Stomach (tissue), 19 donors: ENCODE results near the gene SH3GL1. TPM values are rescaled to one million over a fixed set of nuclear protein-coding genes. Genes with fewer than 3 reads are reported as not detected.

ENCODE experiments used
- DNase-seq, 2 donors: peaks; one replicate each; pipeline versions ENCODE4 v3.0.0 to v3.0.0-alpha.2; 2013 to 2019
- H3K27ac ChIP-seq, 5 donors: fragments of 200-600 bp in 4 of 5; sonication (generic) in 4 of 5; one replicate each; pipeline ENCODE4 v1.5.1; 2013 to 2019; ENCODE audit warnings: mild to moderate bottlenecking in 1 of 5, moderate library complexity in 1 of 5
- H3K27me3 ChIP-seq, 3 donors: fragments of 200-600 bp; sonication (generic); one replicate each; pipeline ENCODE4 v1.5.1; 2017 to 2019; ENCODE audit warnings: mixed run types in 1 of 3
- H3K36me3 ChIP-seq, 4 donors: fragments of 200-600 bp; sonication (generic); 1 replicate in 3 of 4; 2 replicates in 1 of 4; pipeline ENCODE4 v1.5.1; 2016 to 2019
- H3K4me1 ChIP-seq, 4 donors: fragments of 200-600 bp; sonication (generic); one replicate each; pipeline ENCODE4 v1.5.1; 2016 to 2019
- H3K4me3 ChIP-seq, 4 donors: fragments of 200-600 bp; sonication (generic) in 3 of 4; one replicate each; pipeline ENCODE4 v1.5.1; 2016 to 2019; ENCODE audit warnings: mild to moderate bottlenecking in 1 of 4
- H3K9me3 ChIP-seq, 4 donors: fragments of 200-600 bp; sonication (generic); one replicate each; pipeline ENCODE4 v1.5.1; 2016 to 2019
- CTCF ChIP-seq, 7 experiments: fragments of 450-650 bp in 4 of 7; fragments of 200-600 bp in 3 of 7; sonication (generic) in 3 of 7; IDR thresholded peaks; one replicate each; pipeline ENCODE4 v1.5.1; 2016 to 2019; ENCODE audit warnings: antibody characterized with exemption in 7 of 7, control low read depth in 2 of 7, mild to moderate bottlenecking in 1 of 7
- EP300 ChIP-seq: sonication (generic); formaldehyde crosslinking; IDR thresholded peaks from one replicate; pipeline ENCODE4 v1.6.1; 2017; ENCODE audit warnings: antibody characterized with exemption
- POLR2A ChIP-seq, 4 donors: fragments of 450-650 bp; IDR thresholded peaks; one replicate each; pipeline ENCODE4 v1.6.1; 2016; ENCODE audit warnings: antibody characterized with exemption in 4 of 4, control low read depth in 2 of 4, mild to moderate bottlenecking in 1 of 4, moderate library complexity in 1 of 4
- POLR2AphosphoS5 ChIP-seq, 3 donors: sonication (generic); formaldehyde crosslinking; IDR thresholded peaks; one replicate each; pipeline ENCODE4 v1.6.1; 2016; ENCODE audit warnings: antibody characterized with exemption in 3 of 3
- WGBS, 5 donors: extraction: QIAGEN DNeasy Blood & Tissue Kit in 3 of 5; methylation state at CpG; one replicate each; pipeline versions ENCODE4 v1.1.5 to v1.1.7; 2013 to 2018; 5-methylcytosine and 5-hydroxymethylcytosine counted together
- intact Hi-C: fragments of 100-400 bp; cut with DNase I; formaldehyde crosslinking; loops from one replicate; pipeline ENCODE4 v1.15.1; 2023; ENCODE audit warnings: low total_unique reads
- long read RNA-seq, 10 donors: transcript quantifications; one replicate each; lab custom pipeline, GENCODE V29; 2026
- polyA plus RNA-seq, 3 donors: library from polyadenylated mRNA; stranded (reverse); fragments of 200-250 nt; gene quantifications; one replicate each; pipeline ENCODE4 v1.2.3, GENCODE V29; 2013
- total RNA-seq, 5 donors: library from RNA; depleted of rRNA; stranded (reverse); fragments of >200 nt; gene quantifications; one replicate each; pipeline versions ENCODE4 v1.1.0 to v1.2.3, GENCODE V29; 2014 to 2016
- donor health status: healthy with polysubstance abuse.
- donor health status: Bipolar disorder and iron deficiency.
- donor health status: healthy.

Gene SH3GL1
- total RNA-seq (100 to 1,000 TPM in 1 of 5 donors, 10 to 100 TPM in 4; 14.8 to 111 (median 26.3) TPM), polyA plus RNA-seq (10 to 100 TPM; 44.9 to 48.5 (median 46.0) TPM)
- long read RNA-seq, donor 1, transcript SH3GL1-201 (10 exons, 2,516 nt) = major isoform, 14 of 14 reads
- long read RNA-seq, donor 1, partial matches to known transcripts = 0 of 14 reads
- long read RNA-seq, donor 1, other reads (novel, unspliced or antisense) = 0 of 14 reads
- long read RNA-seq, donor 2, transcript SH3GL1-201 (10 exons, 2,516 nt) = major isoform, 26 of 26 reads
- long read RNA-seq, donor 2, partial matches to known transcripts = 0 of 26 reads
- long read RNA-seq, donor 2, other reads (novel, unspliced or antisense) = 0 of 26 reads
- long read RNA-seq, donor 3, partial matches to known transcripts = 0 of 3 reads
- long read RNA-seq, donor 3, other reads (novel, unspliced or antisense) = 0 of 3 reads
- long read RNA-seq, donor 4, partial matches to known transcripts = 0 of 1 reads
- long read RNA-seq, donor 4, other reads (novel, unspliced or antisense) = 0 of 1 reads
- long read RNA-seq, donor 5, transcript SH3GL1-201 (10 exons, 2,516 nt) = major isoform, 15 of 15 reads
- long read RNA-seq, donor 5, partial matches to known transcripts = 0 of 15 reads
- long read RNA-seq, donor 5, other reads (novel, unspliced or antisense) = 0 of 15 reads
- long read RNA-seq, donor 6, transcript SH3GL1-201 (10 exons, 2,516 nt) = major isoform, 28 of 28 reads
- long read RNA-seq, donor 6, partial matches to known transcripts = 0 of 28 reads
- long read RNA-seq, donor 6, other reads (novel, unspliced or antisense) = 0 of 28 reads
- long read RNA-seq, donor 7, transcript SH3GL1-201 (10 exons, 2,516 nt) = major isoform, 17 of 17 reads
- long read RNA-seq, donor 7, partial matches to known transcripts = 0 of 17 reads
- long read RNA-seq, donor 7, other reads (novel, unspliced or antisense) = 0 of 17 reads
- long read RNA-seq, donor 8, partial matches to known transcripts = 0 of 4 reads
- long read RNA-seq, donor 8, other reads (novel, unspliced or antisense) = 0 of 4 reads
- long read RNA-seq, donor 9, partial matches to known transcripts = 0 of 4 reads
- long read RNA-seq, donor 9, other reads (novel, unspliced or antisense) = 0 of 4 reads
- long read RNA-seq, donor 10, transcript SH3GL1-201 (10 exons, 2,516 nt) = major isoform, 9 of 9 reads
- long read RNA-seq, donor 10, partial matches to known transcripts = 0 of 9 reads
- long read RNA-seq, donor 10, other reads (novel, unspliced or antisense) = 0 of 9 reads

- peaks cover 8 to 32% (median 13%) of the 10 kb centered on the region in 4 donors for H3K36me3 ChIP-seq
- H3K9me3 ChIP-seq = no peaks in the 10 kb centered on the region
- WGBS, 5 donors = 1% methylated on average over 54 to 90 of the region's 90 CpGs
- intact Hi-C loops = no loop called here
- H3K4me3 ChIP-seq = peak within 1 kb of the TSS; percentile 80 to 99 (median 95)
- H3K4me1 ChIP-seq = peaks cover 41 to 72% (median 58%) of the 10 kb centered on the region in 4 donors
- DNase-seq = peak; percentile 96 to 97
- TF ChIP-seq POLR2A (IDR thresholded peaks at IDR 0.05) (no peak), CTCF (IDR thresholded peaks at IDR 0.05) (peak in 5 of 7 experiments; percentile 85 to 98 (median 97)), POLR2AphosphoS5 (IDR thresholded peaks at IDR 0.05) (peak; percentile 68 to 89 (median 75))
- no peaks in the 10 kb centered on the region for H3K27me3 ChIP-seq
- peak within 1 kb of the TSS; percentile 96 to 100 (median 96) for H3K27ac ChIP-seq
Observed at GRCh38 chr19:4400135-4400936, at the start of gene SH3GL1. Gene SH3GL1 (minus strand): TSS chr19:4400547. CDS start chr19:4400368, 179 bp downstream.

GRCh38 chr19:4449639-4450028 is 49.3 kb upstream of the SH3GL1 start:
- WGBS, 5 donors = 80 to 99% (median 86%) methylated on average over 9 of the region's 9 CpGs
- peak overlapping the region in 3 of 5 donors; percentile 54 to 84 (median 65) for H3K27ac ChIP-seq

GRCh38 chr19:4449022-4449638 is 48.8 kb upstream of the SH3GL1 start:
- DNase-seq = peak in 1 of 2 donors; percentile 44
- intact Hi-C loops = no loop called here
- 62 to 83% (median 76%) methylated on average over 17 to 24 of the region's 24 CpGs for WGBS, 5 donors
- no peaks in the 10 kb centered on the region for H3K9me3 ChIP-seq
- peak overlapping the region in 3 of 5 donors; percentile 54 to 84 (median 65) for H3K27ac ChIP-seq
- no peak overlapping the region for H3K4me3 ChIP-seq
- H3K36me3 ChIP-seq = peaks cover 85 to 100% (median 100%) of the 10 kb centered on the region in 4 donors
- peaks cover 4 to 23% (median 14%) of the 10 kb centered on the region in 4 donors for H3K4me1 ChIP-seq
- TF ChIP-seq POLR2A (IDR thresholded peaks at IDR 0.05) (no peak), POLR2AphosphoS5 (IDR thresholded peaks at IDR 0.05) (peak in 1 of 3 donors; percentile 40), EP300 (peak; percentile 46), CTCF (IDR thresholded peaks at IDR 0.05) (no peak)
- H3K27me3 ChIP-seq = no peaks in the 10 kb centered on the region

More at GRCh38 chr19:4449639-4450028, 49.3 kb upstream of the SH3GL1 start:
- Histone ChIP-seq H3K9me3 (no peaks in the 10 kb centered on the region), H3K27me3 (no peaks in the 10 kb centered on the region), H3K4me3 (no peak overlapping the region), H3K36me3 (peaks cover 86 to 100% (median 100%) of the 10 kb centered on the region in 4 donors), H3K4me1 (peaks cover 4 to 28% (median 16%) of the 10 kb centered on the region in 4 donors)
- intact Hi-C loops = no loop called here
- DNase-seq = no peak
- TF ChIP-seq EP300 (no peak), CTCF (IDR thresholded peaks at IDR 0.05) (no peak), POLR2A (IDR thresholded peaks at IDR 0.05) (no peak), POLR2AphosphoS5 (IDR thresholded peaks at IDR 0.05) (no peak)
